ENCODE data around the gene MMP10. TPM values are rescaled to one million over a fixed set of nuclear protein-coding genes. Genes with fewer than 3 reads are reported as not detected.

Gene MMP10
- total and polyA plus RNA-seq, 2 of the 8 experiments (the other 6 are each of a cell fraction or from before 2014, with no cell fraction given), result 0.03 to 0.17 TPM

Other genes with a start within 250 kb of the MMP10 start
- not detected in 2 replicates for gene MMP7, start 249.9 kb downstream of the MMP10 start, total RNA-seq (2021; fragmentation: NEBNext Ultra II Directional; extraction: Animal tissue kit (Norgen Biotek cat#: 25700))
- gene MMP7, start 249.9 kb downstream of the MMP10 start, polyA plus RNA-seq (2011; rRNA removed), result not detected in 2 replicates
- gene MMP20, start 155.3 kb downstream of the MMP10 start, total RNA-seq (2021; fragmentation: NEBNext Ultra II Directional; extraction: Animal tissue kit (Norgen Biotek cat#: 25700)), result not detected in 2 replicates
- not detected in 2 replicates for gene MMP20, start 155.3 kb downstream of the MMP10 start, polyA plus RNA-seq (2011; rRNA removed)
- not detected in 2 replicates for gene MMP27, start 74.9 kb downstream of the MMP10 start, total RNA-seq (2021; fragmentation: NEBNext Ultra II Directional; extraction: Animal tissue kit (Norgen Biotek cat#: 25700))
- gene MMP27, start 74.9 kb downstream of the MMP10 start, polyA plus RNA-seq (2011; rRNA removed), result not detected in 2 replicates
- not detected in 2 replicates for gene MMP8, start 55.7 kb downstream of the MMP10 start, total RNA-seq (2021; fragmentation: NEBNext Ultra II Directional; extraction: Animal tissue kit (Norgen Biotek cat#: 25700))
- not detected in 2 replicates for gene MMP8, start 55.7 kb downstream of the MMP10 start, polyA plus RNA-seq (2011; rRNA removed)
- not detected in 2 replicates for gene MMP1, start 17.5 kb upstream of the MMP10 start, total RNA-seq (2021; fragmentation: NEBNext Ultra II Directional; extraction: Animal tissue kit (Norgen Biotek cat#: 25700))
- gene MMP1, start 17.5 kb upstream of the MMP10 start, polyA plus RNA-seq (2011; rRNA removed), result not detected in 2 replicates
- gene MMP3, start 63.0 kb upstream of the MMP10 start, total RNA-seq (2021; fragmentation: NEBNext Ultra II Directional; extraction: Animal tissue kit (Norgen Biotek cat#: 25700)), result not detected in 2 replicates
- gene MMP3, start 63.0 kb upstream of the MMP10 start, polyA plus RNA-seq (2011; rRNA removed), result not detected in 2 replicates
- gene MMP12, start 94.4 kb upstream of the MMP10 start, total RNA-seq (2021; fragmentation: NEBNext Ultra II Directional; extraction: Animal tissue kit (Norgen Biotek cat#: 25700)), result not detected in 2 replicates
- gene MMP12, start 94.4 kb upstream of the MMP10 start, polyA plus RNA-seq (2011; rRNA removed), result not detected in 2 replicates
- gene MMP13, start 175.1 kb upstream of the MMP10 start, total RNA-seq (2021; fragmentation: NEBNext Ultra II Directional; extraction: Animal tissue kit (Norgen Biotek cat#: 25700)), result not detected in 2 replicates
- not detected in 2 replicates for gene MMP13, start 175.1 kb upstream of the MMP10 start, polyA plus RNA-seq (2011; rRNA removed)